HAP-1 (cell line): ENCODE results near the gene ACTA1.
"Not testable (repeated sequence)": the region's sequence is repeated elsewhere in the genome, so short reads cannot be mapped to it uniquely, and the experiment has no call there.

Experiments
- DNase-seq, 2 experiments: peaks; one replicate each; pipeline ENCODE4 v3.0.0-alpha.2; 2016 to 2020; ENCODE audit warnings: low spot score in 2 of 2
- H3K27me3 ChIP-seq: fragments of 250-450 bp; sonication (Bioruptor Pico); 2 replicates; pipeline ENCODE4 v1.5.1; 2020; ENCODE audit warnings: low read depth, mild to moderate bottlenecking, moderate library complexity
- H3K36me3 ChIP-seq: fragments of 250-450 bp; sonication (Bioruptor Pico); replicated peaks from 2 replicates; pipeline ENCODE4 v1.5.1; 2020; ENCODE audit warnings: mild to moderate bottlenecking
- H3K4me1 ChIP-seq: fragments of 250-450 bp; sonication (Bioruptor Pico); 2 replicates; pipeline ENCODE4 v1.5.1; 2020; ENCODE audit warnings: mild to moderate bottlenecking
- H3K4me3 ChIP-seq: fragments of 250-450 bp; sonication (Bioruptor Pico); 2 replicates; pipeline ENCODE4 v1.5.1; 2020; ENCODE audit warnings: mild to moderate bottlenecking, moderate library complexity
- H3K9me3 ChIP-seq: fragments of 250-450 bp; sonication (Bioruptor Pico); 2 replicates; pipeline ENCODE4 v1.5.1; 2020; ENCODE audit warnings: mild to moderate bottlenecking, moderate library complexity
- in situ Hi-C: fragments of 300-500 bp; cut with MboI; formaldehyde crosslinking; loops from 3 replicates; pipeline ENCODE4 v1.14.3; 2020; ENCODE audit warnings: low sequenced_read_pairs, inconsistent platforms, mixed read lengths

Gene ACTA1

DNA sequence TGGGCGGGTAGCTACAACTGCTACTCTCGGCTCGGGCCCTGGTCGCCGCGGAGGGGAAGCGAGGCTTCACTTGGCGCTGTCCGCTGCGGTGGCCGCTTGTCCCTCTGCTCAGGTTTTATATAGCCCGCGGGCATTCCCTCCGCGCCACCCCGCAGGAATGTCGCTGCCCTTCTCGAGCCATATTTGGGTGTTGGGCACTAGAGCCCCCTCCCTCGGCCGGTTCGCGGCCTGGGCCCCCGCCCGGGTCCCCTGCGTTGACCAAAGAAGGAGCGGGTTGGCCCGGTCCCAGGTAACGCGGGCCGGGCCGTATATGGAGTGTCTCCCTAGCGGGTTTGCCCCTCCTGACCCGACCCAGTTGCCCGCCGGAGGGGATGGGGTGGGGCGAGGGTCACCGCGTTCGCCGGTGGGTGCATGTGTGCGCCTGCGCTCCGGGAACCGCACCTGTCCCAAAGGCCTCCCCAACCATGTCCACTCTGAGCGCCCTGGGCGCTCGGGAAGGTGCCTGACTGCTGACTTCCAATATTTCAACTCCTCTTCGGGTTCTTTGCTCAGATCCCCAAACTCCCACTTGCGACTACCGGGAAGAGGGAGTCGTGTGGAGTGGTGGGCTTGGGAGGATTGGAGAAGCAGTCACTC, at the start of gene ACTA1:
ACTA1 (minus strand) TSS at position 90 of the 636 bp plus-strand sequence. CDS start 979 bp downstream, outside the sequence.
- Histone ChIP-seq H3K9me3 (no peaks in the 10 kb centered on the region), H3K4me1 (no peaks in the 10 kb centered on the region), H3K4me3 (no peak within 1 kb of the TSS), H3K27me3 (0 out of 2 replicates have a peak, but pooled peaks cover 6% of the 10 kb centered on the region), H3K36me3 (no peaks in the 10 kb centered on the region)
- no peak for DNase-seq
- in situ Hi-C loops = no loop called here

DNA sequence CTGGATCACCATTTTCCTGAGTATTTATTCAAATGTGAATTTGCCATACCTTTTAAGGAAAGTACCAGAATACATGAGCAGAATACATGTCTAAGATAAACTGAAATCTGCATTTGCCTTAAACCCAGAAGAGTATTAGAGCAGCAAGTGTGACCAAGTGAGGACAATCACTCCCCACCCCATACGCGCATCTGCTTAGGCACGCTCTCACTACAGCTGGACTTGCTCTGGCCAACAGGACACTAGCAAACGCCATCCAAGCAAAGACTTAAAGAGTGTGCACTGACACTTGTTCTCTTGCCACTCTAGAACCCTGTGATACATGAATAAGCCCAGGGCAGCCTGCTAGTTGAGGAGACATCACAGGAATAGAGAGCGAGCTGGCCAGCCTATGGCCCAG, 48.6 kb upstream of the ACTA1 start:
- DNase-seq = no peak
- Histone ChIP-seq H3K27me3 (no peaks in the 10 kb centered on the region), H3K36me3 (peaks cover 75% of the 10 kb centered on the region), H3K4me3 (no peak overlapping the region), H3K9me3 (no peaks in the 10 kb centered on the region), H3K4me1 (peaks cover 13% of the 10 kb centered on the region)
- in situ Hi-C loops = loop anchor here (10.0 kb wide), 1 partner anchor 228 kb away; no protein-coding TSS in a partner anchor

DNA sequence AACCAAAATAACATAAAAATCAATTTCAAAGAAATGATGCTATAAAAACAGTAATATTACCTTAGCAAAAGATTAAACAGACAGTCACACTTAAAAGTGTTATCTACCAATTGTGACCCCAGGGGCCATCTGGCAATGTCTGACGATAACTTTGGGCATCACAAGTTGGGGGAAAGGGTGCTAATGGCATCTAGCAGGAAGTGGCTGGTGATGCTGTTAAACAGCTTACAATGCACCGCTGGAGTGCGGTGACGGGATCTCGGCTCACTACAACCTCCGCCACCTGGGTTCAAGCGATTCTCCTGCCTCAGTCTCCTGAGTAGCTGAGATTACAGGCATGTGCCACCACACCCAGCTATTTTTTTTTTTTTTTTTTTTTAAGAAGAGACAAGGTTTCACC, 46.6 kb upstream of the ACTA1 start:
- Histone ChIP-seq H3K4me3 (no peak overlapping the region), H3K27me3 (no peaks in the 10 kb centered on the region), H3K36me3 (peaks cover 59% of the 10 kb centered on the region), H3K4me1 (peaks cover 8% of the 10 kb centered on the region), H3K9me3 (no peaks in the 10 kb centered on the region)
- DNase-seq = no peak
- in situ Hi-C loops = loop anchor here (10.0 kb wide), 1 partner anchor 226 kb away; no protein-coding TSS in a partner anchor

DNA sequence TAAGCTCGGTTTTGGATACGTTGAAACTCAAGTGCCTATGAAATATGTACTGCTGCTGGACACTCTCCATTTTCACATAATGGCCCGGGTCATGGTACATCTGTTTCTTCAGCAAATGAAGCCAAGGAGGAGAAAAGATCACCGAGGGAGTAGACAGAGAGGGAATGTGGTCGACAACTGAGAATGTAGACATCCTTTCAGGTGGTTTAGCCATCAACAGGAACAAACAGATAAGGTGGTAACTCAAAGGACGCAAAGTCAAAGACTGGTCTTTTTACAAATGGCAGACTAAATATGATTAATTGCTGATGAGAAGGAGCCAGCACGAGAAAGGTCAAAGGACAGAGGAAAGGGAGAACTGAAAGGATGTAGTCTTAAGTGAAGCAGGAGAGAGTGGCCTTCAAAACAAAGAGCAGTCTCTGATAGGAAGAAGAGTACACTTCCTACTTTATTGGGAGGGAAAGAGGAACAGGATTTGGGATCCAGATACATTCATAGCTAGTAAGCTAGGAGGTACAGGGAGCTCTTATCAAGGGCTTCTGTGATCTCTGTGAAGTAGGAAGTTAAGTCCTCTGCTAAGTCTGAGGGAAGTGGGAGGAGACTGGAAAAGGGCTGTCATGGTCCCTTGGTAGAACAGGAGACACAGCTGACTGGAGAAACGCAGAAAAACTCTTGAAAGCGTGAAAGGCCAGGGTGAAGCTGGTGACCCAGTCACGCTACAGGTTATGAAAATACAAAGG, 45.9 kb upstream of the ACTA1 start:
- in situ Hi-C loops = loop anchor here (10.0 kb wide), 1 partner anchor 225 kb away; no protein-coding TSS in a partner anchor
- peaks cover 1% of the 10 kb centered on the region for H3K4me1 ChIP-seq
- H3K4me3 ChIP-seq = no peak overlapping the region
- no peaks in the 10 kb centered on the region for H3K27me3 ChIP-seq
- H3K9me3 ChIP-seq = no peaks in the 10 kb centered on the region
- DNase-seq = no peak
- H3K36me3 ChIP-seq = peaks cover 60% of the 10 kb centered on the region

DNA sequence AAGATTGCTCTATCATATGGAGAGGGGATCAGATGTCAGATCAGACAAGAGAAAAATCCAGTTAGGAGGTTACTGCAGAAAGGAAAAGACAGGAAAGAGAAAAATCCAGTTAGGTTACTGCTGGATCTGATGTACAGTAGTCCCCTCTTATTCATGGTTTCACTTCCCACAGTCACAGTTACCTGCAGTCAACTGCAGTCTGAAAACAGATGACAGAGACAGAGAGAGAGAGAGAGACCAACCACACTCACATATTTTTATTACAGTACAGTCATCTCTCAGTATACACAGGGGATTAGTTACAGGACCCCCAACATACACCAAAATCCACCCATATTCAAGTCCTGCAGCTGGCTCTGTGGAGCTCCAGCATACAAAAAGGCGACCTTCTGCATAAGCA, 45.0 kb upstream of the ACTA1 start:
- Histone ChIP-seq H3K4me1 (no peaks in the 10 kb centered on the region), H3K36me3 (peaks cover 63% of the 10 kb centered on the region), H3K9me3 (no peaks in the 10 kb centered on the region), H3K27me3 (no peaks in the 10 kb centered on the region), H3K4me3 (no peak overlapping the region)
- no peak for DNase-seq
- in situ Hi-C loops = no loop called here

DNA sequence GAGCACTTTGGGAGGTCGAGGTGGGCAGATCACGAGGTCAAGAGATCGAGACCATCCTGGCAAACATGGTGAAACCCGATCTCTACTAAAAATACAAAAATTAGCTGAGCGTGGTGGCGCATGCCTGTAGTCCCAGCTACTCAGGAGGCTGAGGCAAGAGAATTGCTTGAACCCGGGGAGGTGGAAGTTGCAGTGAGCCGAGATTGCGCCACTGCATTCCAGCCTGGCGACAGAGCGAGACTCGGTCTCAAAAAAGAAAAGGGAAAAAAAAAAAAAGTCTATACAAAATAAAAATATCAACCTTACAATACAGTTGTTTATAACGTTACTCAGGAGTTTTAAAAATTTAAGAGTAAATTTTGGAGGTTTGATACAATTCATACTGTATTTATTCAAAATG, 42.0 kb upstream of the ACTA1 start:
- H3K9me3 ChIP-seq, H3K4me1 ChIP-seq, H3K4me3 ChIP-seq, DNase-seq, H3K27me3 ChIP-seq, in situ Hi-C loops: not testable (repeated sequence)
- H3K36me3 ChIP-seq = peaks cover 51% of the 10 kb centered on the region

DNA sequence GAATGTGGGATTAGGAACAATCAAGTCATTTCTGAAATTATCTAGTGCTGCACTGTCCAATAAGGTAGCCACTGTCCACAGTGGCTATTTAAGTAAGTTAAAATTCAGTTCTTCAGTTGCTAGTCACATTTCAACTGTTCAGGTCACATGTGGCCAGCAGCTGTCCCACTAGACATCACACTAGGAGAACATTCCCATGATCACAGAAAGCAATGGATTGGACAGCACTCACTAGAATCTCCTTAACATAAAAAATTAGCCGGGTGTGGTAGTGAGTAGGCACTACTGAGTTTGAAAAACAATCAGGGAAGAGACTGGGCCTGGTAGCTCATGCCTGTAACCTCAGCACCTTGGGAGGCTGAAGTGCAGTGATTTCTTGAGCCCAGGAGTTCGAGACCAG, 40.6 kb upstream of the ACTA1 start:
- Histone ChIP-seq H3K4me1 (no peaks in the 10 kb centered on the region), H3K9me3 (no peaks in the 10 kb centered on the region), H3K27me3 (no peaks in the 10 kb centered on the region), H3K4me3 (no peak overlapping the region), H3K36me3 (peaks cover 51% of the 10 kb centered on the region)
- no peak for DNase-seq
- in situ Hi-C loops = no loop called here

DNA sequence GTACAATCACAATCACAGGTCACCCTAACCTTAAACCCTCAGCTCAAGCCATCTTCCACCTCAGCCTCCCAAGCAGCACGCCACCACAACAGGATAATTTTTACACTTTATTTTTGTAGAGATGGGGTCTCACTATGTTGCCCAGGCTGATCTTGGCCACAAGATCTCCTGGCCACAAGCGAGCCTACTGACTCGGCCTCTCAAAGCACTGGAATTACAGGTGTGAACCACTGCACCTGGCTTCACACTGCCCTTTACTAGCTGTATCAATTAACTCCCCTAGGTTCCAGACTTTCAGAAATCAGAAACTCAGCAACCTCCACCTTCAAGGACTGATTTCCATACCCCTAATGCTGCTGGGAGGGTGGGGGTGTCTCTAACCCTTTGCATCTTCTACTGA, 37.3 kb upstream of the ACTA1 start:
- Histone ChIP-seq H3K4me1 (no peaks in the 10 kb centered on the region), H3K9me3 (no peaks in the 10 kb centered on the region), H3K27me3 (no peaks in the 10 kb centered on the region), H3K4me3 (no peak overlapping the region), H3K36me3 (peaks cover 55% of the 10 kb centered on the region)
- DNase-seq = no peak
- in situ Hi-C loops = no loop called here

DNA sequence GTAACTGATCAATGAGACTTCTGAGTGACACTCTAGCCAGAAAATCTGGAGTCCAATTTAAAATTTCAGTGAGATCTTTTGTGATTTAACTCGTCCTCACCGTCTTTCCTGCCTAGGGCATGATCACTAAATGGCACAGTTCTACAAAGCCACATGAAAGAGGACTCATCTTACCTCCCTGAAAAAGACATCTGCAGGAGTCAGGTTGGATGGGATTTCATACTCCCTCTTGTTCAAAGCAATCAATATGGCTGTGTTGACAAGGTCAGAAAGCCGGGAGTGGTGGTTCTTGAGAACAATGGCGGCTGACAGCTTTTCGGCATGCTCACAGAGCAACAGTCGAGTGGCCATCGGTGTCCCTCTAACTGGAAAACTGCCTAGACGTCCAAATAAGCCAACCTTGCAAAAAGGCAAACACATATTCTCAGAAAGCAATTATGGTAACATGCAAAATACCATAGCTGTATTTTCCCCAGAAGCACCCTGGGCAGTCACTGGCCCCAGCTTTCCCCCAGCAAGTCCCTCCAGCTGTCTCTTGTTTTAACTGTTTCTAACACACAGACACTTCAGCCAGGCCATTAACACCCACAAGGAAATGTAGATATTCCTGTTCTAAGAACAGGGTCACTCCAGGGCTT, 36.6 kb upstream of the ACTA1 start:
- in situ Hi-C loops = no loop called here
- Histone ChIP-seq H3K4me3 (no peak overlapping the region), H3K36me3 (peaks cover 52% of the 10 kb centered on the region), H3K27me3 (no peaks in the 10 kb centered on the region), H3K9me3 (no peaks in the 10 kb centered on the region), H3K4me1 (no peaks in the 10 kb centered on the region)
- no peak for DNase-seq

DNA sequence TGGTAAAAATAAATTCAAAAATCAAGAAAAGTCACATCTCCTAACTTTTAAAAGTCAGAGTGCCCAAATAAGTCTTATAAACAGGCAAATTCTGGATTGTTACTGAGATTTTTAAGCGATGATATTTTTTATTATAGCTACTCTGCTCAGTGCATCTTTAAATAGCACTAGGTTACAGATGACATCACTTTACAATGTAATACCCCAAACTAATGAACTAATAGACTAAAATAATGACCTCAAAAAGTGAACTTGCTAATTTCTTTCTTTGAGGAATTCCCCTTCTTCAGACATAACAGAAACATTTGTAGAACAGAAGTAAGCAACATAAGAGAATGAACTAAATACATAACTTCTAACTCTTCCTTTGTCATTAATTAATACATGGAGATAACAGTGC, 33.0 kb upstream of the ACTA1 start:
- Histone ChIP-seq H3K4me3 (no peak overlapping the region), H3K9me3 (no peaks in the 10 kb centered on the region), H3K27me3 (no peaks in the 10 kb centered on the region), H3K36me3 (peaks cover 46% of the 10 kb centered on the region), H3K4me1 (no peaks in the 10 kb centered on the region)
- no peak for DNase-seq
- in situ Hi-C loops = no loop called here

DNA sequence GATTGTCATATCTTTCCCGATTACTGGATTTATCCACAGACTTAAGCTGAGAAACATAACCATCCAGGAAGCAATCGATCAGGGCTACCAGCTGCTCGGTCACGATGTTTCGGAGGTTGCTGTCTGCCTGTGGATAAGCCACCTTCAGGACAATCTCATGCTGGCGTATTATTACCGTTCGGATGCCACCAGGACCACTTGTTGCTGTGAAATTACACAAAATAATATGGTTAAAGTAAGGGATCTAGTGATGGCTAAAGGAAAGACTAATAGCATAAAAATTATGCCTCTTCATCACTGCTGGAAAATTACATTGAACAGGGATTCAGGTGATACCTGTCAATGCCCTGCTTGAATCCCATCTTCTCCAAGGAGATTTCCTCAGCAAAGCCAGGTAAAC, 30.8 kb upstream of the ACTA1 start:
- Histone ChIP-seq H3K4me3 (no peak overlapping the region), H3K9me3 (no peaks in the 10 kb centered on the region), H3K4me1 (no peaks in the 10 kb centered on the region), H3K36me3 (peaks cover 46% of the 10 kb centered on the region), H3K27me3 (no peaks in the 10 kb centered on the region)
- in situ Hi-C loops = no loop called here
- DNase-seq = no peak

DNA sequence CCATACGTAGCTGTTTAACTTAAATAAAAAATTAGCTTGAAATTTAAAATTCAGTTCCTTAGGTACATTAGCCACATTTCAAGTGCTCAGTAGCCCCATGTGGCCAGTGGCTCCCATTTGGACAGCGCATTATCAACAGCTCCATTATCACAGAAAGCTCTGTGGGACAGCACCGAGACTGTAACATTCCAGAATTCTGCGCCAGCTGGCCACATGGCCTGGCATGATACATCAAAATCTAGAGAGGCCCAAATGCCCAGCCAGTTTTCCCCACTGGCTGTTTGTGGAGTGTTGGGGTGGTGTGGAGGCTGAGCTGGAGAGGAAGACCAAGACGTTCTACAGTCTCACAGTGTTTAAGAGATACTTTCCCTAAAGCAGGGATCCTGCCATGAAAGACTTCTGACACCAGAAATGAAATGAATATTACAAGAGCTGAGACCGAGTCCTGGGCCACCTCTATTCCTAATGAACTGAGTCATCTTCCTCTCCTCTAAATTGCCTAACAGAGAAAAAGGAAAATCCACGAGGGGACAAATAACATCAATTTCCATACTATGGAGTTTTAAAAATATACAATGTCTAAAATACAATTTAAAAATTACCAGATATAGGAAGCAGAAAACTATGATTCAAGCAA, 27.3 kb upstream of the ACTA1 start:
- peaks cover 55% of the 10 kb centered on the region for H3K36me3 ChIP-seq
- no peak overlapping the region for H3K4me3 ChIP-seq
- in situ Hi-C loops = no loop called here
- H3K27me3 ChIP-seq = no peaks in the 10 kb centered on the region
- no peak for DNase-seq
- H3K4me1 ChIP-seq = no peaks in the 10 kb centered on the region
- no peaks in the 10 kb centered on the region for H3K9me3 ChIP-seq

DNA sequence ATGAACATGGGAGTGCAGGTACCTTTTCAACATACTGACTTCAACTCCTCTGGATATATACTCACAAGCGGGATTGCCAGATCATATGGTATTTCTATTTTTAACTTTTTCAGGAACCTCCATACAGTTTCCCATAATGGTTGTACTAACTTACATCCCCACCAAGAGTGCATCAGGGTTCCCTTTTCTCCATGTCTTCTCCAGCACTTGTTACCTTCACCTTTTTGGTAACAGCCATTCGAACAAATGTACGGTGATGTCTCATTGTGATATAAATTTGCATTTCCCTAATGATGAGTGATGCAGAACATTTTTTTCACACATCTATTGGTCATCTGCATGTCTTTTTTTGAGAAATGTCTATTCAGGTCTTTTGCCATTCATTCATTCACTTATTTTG, 25.9 kb upstream of the ACTA1 start:
- in situ Hi-C loops = no loop called here
- H3K36me3 ChIP-seq = peaks cover 55% of the 10 kb centered on the region
- H3K9me3 ChIP-seq = no peaks in the 10 kb centered on the region
- no peaks in the 10 kb centered on the region for H3K27me3 ChIP-seq
- no peak for DNase-seq
- no peak overlapping the region for H3K4me3 ChIP-seq
- no peaks in the 10 kb centered on the region for H3K4me1 ChIP-seq

DNA sequence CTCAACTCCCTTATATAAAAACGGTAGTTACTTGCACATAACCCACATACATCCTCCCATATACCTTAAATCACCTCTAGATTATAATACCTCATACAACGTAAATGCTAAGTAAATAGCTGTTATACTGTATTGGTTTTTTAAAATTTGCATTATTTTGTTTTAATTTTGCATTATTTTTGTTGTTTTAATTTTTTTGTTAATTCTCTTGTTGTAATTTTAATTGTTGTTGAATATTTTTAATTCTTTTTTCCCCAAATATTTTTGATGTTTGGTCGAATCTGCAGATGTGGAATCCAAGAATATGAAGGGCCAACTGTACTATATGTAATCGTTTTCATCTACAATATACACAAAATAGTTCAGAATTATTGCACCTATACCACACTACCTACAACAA, 23.5 kb upstream of the ACTA1 start:
- no peaks in the 10 kb centered on the region for H3K4me1 ChIP-seq
- no peaks in the 10 kb centered on the region for H3K27me3 ChIP-seq
- in situ Hi-C loops = no loop called here
- H3K4me3 ChIP-seq = no peak overlapping the region
- H3K9me3 ChIP-seq = no peaks in the 10 kb centered on the region
- DNase-seq = no peak
- H3K36me3 ChIP-seq = peaks cover 59% of the 10 kb centered on the region
